Measurements from ENCODE around the gene MAPK1IP1L.
A peak's percentile ranks its signal among the peaks of the same experiment; 100 is the strongest.

The MAPK1IP1L gene

GRCh38 chr14:55097881-55098560 lies 46.6 kb downstream of the MAPK1IP1L start:
- peak; percentile 26 for DNase-seq (ENCODE audit: low read depth)

GRCh38 chr14:55098561-55098898 lies 47.1 kb downstream of the MAPK1IP1L start:
- DNase-seq (ENCODE audit: low read depth) = no peak

- DNase-seq (ENCODE audit: low read depth) = no peak
Observed at GRCh38 chr14:55099756-55100155, 48.3 kb downstream of the MAPK1IP1L start.

GRCh38 chr14:55101698-55102097 lies 50.3 kb downstream of the MAPK1IP1L start:
- no peak for DNase-seq (ENCODE audit: low read depth)

- DNase-seq (ENCODE audit: low read depth) = peak; percentile 9
Observed at GRCh38 chr14:55102141-55102621, 50.7 kb downstream of the MAPK1IP1L start.

- DNase-seq (ENCODE audit: low read depth) = peak; percentile 24
Observed at GRCh38 chr14:55103005-55103640, 51.7 kb downstream of the MAPK1IP1L start.

GRCh38 chr14:55103971-55104954 lies 52.8 kb downstream of the MAPK1IP1L start:
- no peak for DNase-seq (ENCODE audit: low read depth)

- DNase-seq (ENCODE audit: low read depth) = no peak
Observed at GRCh38 chr14:55105991-55106390, 54.5 kb downstream of the MAPK1IP1L start.

GRCh38 chr14:55107766-55108554 lies 56.5 kb downstream of the MAPK1IP1L start:
- no peak for DNase-seq (ENCODE audit: low read depth)

- no peak for DNase-seq (ENCODE audit: low read depth)
Observed at GRCh38 chr14:55109836-55110235, 58.4 kb downstream of the MAPK1IP1L start.

- no peak for DNase-seq (ENCODE audit: low read depth)
Observed at GRCh38 chr14:55111122-55111708, 59.8 kb downstream of the MAPK1IP1L start.

GRCh38 chr14:55114720-55115119 lies 63.3 kb downstream of the MAPK1IP1L start:
- DNase-seq (ENCODE audit: low read depth) = no peak

GRCh38 chr14:55115460-55115859 lies 64.0 kb downstream of the MAPK1IP1L start:
- DNase-seq (ENCODE audit: low read depth) = no peak

- DNase-seq (ENCODE audit: low read depth) = no peak
Observed at GRCh38 chr14:55115861-55116245, 64.4 kb downstream of the MAPK1IP1L start.

- DNase-seq (ENCODE audit: low read depth) = no peak
Observed at GRCh38 chr14:55116246-55117030, 65.0 kb downstream of the MAPK1IP1L start.

GRCh38 chr14:55117803-55118441 lies 66.5 kb downstream of the MAPK1IP1L start:
- no peak for DNase-seq (ENCODE audit: low read depth)

GRCh38 chr14:55118761-55119160 lies 67.3 kb downstream of the MAPK1IP1L start:
- no peak for DNase-seq (ENCODE audit: low read depth)

Measured in stimulated activated CD4-positive, alpha-beta T cell treated with anti-CD3 and anti-CD28 coated beads, Interleukin-2, amount 100 ng/mL, for 4 hours (primary cell).